Suprapubic skin (tissue), 4 donors: Measurements from ENCODE around the gene FA2H. TPM values are rescaled to one million over a fixed set of nuclear protein-coding genes. Genes with fewer than 3 reads are reported as not detected.
A peak's percentile ranks its signal among the peaks of the same experiment; 100 is the strongest.

Experiments
- DNase-seq, 2 donors: peaks; one replicate each; pipeline ENCODE4 v3.0.0-alpha.2; 2019; ENCODE audit warnings: low spot score in 2 of 2
- H3K27ac ChIP-seq: fragments of 200-600 bp; sonication (generic); one replicate; pipeline ENCODE4 v1.5.1; 2019
- H3K27me3 ChIP-seq: fragments of 200-600 bp; sonication (generic); one replicate; pipeline ENCODE4 v1.5.1; 2019
- H3K36me3 ChIP-seq: fragments of 200-600 bp; sonication (generic); one replicate; pipeline ENCODE4 v1.5.1; 2019
- H3K4me1 ChIP-seq: fragments of 200-600 bp; sonication (generic); one replicate; pipeline ENCODE4 v1.5.1; 2019
- H3K4me3 ChIP-seq: fragments of 200-600 bp; sonication (generic); one replicate; pipeline ENCODE4 v1.5.1; 2019; ENCODE audit warnings: mild to moderate bottlenecking
- H3K9me3 ChIP-seq: fragments of 200-600 bp; sonication (generic); one replicate; pipeline ENCODE4 v1.5.1; 2019
- EP300 ChIP-seq: sonication (generic); formaldehyde crosslinking; IDR thresholded peaks from one replicate; pipeline ENCODE4 v1.6.1; 2017; ENCODE audit warnings: antibody characterized with exemption
- POLR2A ChIP-seq, 2 donors: fragments of 450-650 bp; IDR thresholded peaks; one replicate each; pipeline ENCODE4 v1.6.1; 2017; ENCODE audit warnings: antibody characterized with exemption in 2 of 2, mild to moderate bottlenecking in 2 of 2, moderate library complexity in 2 of 2
- POLR2AphosphoS5 ChIP-seq, 3 donors: sonication (generic); formaldehyde crosslinking; IDR thresholded peaks; one replicate each; pipeline ENCODE4 v1.6.1; 2017; ENCODE audit warnings: antibody characterized with exemption in 3 of 3
- WGBS: methylation state at CpG from one replicate; pipeline ENCODE4 v1.1.5; 2018; 5-methylcytosine and 5-hydroxymethylcytosine counted together
- total RNA-seq, 4 donors: library from RNA; depleted of rRNA; stranded (reverse); fragments of >200 nt; gene quantifications; one replicate each; pipeline ENCODE4 v1.1.0, GENCODE V29; 2016
- TF ChIP-seq, protein P1 (sequence below), 2 donors: fragments of 200-600 bp in 1 of 2; fragments of 450-650 bp in 1 of 2; sonication (generic) in 1 of 2; IDR thresholded peaks; one replicate each; pipeline ENCODE4 v1.5.1; 2016 to 2019; ENCODE audit warnings: antibody characterized with exemption in 2 of 2, mild to moderate bottlenecking in 1 of 2, moderate library complexity in 1 of 2

FA2H gene
- total RNA-seq, 4 donors from 2014 or later: 6.8 to 11.3 (median 8.8) TPM

DNA sequence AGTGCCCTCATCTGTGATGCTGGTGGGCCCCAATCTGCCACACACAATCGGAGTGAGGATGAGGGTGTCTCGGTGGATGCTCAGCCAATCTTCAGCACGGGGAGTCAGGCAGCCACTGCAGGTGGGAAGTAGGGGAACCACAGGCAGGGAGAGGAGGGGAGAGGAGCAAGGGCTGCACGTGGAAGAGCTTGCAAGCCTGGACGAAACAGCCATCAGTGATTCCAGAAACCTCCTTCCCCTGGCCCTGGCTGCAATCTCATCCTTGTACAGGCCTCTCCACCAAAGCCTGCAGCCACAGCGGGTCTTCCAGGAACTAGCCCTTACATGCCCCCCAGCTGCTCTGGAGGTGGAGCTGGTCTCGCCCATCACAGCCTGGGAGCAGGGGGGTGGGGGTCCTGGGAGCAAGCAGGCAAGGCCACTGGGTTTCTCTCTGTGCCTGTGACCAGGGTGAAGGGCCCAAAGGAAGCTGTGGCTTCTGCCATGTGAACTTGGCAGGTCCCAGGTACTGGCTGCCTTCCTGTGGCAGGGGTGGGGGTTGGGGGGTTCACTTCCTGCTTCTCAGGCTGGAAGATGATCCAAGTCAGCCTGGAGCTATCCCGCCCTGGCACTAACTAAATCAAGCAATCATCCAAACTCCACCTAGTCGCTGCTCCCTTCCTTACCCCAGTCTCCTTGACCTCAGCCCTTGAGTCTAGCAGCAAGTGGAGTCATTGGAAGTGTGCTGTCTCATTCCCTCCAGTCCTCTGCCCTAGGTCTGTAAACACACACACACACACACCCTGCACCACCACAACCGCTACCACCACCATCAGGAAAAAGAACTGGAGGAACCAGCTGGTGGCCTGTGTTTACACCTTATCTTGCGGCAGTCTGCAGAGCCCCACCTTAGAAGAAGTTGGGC is 44.6 kb downstream of the FA2H start:
- H3K27me3 ChIP-seq: peaks cover 4% of the 10 kb centered on the region
- peaks cover 3% of the 10 kb centered on the region for H3K9me3 ChIP-seq
- peaks cover 19% of the 10 kb centered on the region for H3K4me1 ChIP-seq
- 39% methylated on average over 8 of the region's 11 CpGs for WGBS
- TF ChIP-seq POLR2A (IDR thresholded peaks at IDR 0.05) (no peak), POLR2AphosphoS5 (IDR thresholded peaks at IDR 0.05) (no peak), EP300 (no peak)
- TF ChIP-seq, protein P1, sequence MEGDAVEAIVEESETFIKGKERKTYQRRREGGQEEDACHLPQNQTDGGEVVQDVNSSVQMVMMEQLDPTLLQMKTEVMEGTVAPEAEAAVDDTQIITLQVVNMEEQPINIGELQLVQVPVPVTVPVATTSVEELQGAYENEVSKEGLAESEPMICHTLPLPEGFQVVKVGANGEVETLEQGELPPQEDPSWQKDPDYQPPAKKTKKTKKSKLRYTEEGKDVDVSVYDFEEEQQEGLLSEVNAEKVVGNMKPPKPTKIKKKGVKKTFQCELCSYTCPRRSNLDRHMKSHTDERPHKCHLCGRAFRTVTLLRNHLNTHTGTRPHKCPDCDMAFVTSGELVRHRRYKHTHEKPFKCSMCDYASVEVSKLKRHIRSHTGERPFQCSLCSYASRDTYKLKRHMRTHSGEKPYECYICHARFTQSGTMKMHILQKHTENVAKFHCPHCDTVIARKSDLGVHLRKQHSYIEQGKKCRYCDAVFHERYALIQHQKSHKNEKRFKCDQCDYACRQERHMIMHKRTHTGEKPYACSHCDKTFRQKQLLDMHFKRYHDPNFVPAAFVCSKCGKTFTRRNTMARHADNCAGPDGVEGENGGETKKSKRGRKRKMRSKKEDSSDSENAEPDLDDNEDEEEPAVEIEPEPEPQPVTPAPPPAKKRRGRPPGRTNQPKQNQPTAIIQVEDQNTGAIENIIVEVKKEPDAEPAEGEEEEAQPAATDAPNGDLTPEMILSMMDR (IDR thresholded peaks at IDR 0.05): no peak
- peak overlapping the region; percentile 73 for H3K27ac ChIP-seq
- no peaks in the 10 kb centered on the region for H3K36me3 ChIP-seq
- DNase-seq: no peak
- no peak overlapping the region for H3K4me3 ChIP-seq

DNA sequence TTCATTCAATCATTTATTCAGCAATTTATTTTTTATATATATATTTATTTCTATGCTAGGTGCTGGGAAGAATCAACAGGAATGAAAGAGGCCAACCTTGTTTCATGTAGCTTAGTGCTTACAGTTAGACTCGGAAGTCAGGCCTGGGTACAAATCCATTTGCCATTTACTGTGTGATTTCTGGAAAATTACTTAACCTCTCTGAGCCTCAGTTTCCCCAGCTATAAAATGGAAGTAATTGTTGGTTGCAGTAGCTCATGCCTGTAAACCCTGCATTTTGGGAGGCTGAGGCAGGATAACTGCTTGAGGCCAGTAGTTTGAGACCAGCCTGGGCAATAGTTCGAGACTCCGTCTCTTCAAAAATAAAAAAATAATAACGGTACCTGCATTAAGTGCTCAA is 46.7 kb downstream of the FA2H start:
- Histone ChIP-seq H3K27ac (no peak overlapping the region), H3K9me3 (peaks cover 3% of the 10 kb centered on the region), H3K36me3 (no peaks in the 10 kb centered on the region), H3K4me3 (no peak overlapping the region), H3K4me1 (peaks cover 19% of the 10 kb centered on the region), H3K27me3 (peaks cover 13% of the 10 kb centered on the region)
- 96% methylated on average over 4 of the region's 4 CpGs for whole genome bisulfite sequencing
- TF ChIP-seq, protein P1 (IDR thresholded peaks at IDR 0.05): no peak
- TF ChIP-seq POLR2AphosphoS5 (IDR thresholded peaks at IDR 0.05): no peak
- TF ChIP-seq EP300: no peak
- TF ChIP-seq POLR2A (IDR thresholded peaks at IDR 0.05): no peak
- no peak for DNase-seq

DNA sequence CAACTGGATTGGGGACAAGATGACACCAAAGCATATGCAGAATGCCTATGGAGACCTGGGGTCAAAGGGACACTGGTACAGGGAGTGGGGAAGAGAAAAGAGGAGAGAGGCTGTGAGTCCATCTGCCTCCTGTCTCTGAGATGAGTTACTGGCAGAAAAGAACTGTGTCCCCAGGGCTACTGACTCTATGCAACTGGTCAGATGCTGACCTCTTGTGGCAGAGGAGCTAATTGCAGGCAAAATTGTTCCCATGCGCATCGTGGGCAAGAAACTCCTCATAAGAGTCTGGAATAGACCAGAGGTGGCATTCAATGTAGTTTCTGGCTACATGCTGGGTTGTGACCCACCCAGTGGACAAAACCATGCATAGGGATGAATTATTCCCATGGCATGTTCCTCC is 47.9 kb downstream of the FA2H start:
- Histone ChIP-seq H3K36me3 (no peaks in the 10 kb centered on the region), H3K4me1 (peaks cover 19% of the 10 kb centered on the region), H3K9me3 (peaks cover 3% of the 10 kb centered on the region), H3K27me3 (peaks cover 13% of the 10 kb centered on the region), H3K4me3 (no peak overlapping the region), H3K27ac (no peak overlapping the region)
- no peak for DNase-seq
- TF ChIP-seq, protein P1 (IDR thresholded peaks at IDR 0.05): peak in 1 of 2 donors; percentile 24
- no peak for TF ChIP-seq EP300
- WGBS: 50% methylated on average over 2 of the region's 2 CpGs

DNA sequence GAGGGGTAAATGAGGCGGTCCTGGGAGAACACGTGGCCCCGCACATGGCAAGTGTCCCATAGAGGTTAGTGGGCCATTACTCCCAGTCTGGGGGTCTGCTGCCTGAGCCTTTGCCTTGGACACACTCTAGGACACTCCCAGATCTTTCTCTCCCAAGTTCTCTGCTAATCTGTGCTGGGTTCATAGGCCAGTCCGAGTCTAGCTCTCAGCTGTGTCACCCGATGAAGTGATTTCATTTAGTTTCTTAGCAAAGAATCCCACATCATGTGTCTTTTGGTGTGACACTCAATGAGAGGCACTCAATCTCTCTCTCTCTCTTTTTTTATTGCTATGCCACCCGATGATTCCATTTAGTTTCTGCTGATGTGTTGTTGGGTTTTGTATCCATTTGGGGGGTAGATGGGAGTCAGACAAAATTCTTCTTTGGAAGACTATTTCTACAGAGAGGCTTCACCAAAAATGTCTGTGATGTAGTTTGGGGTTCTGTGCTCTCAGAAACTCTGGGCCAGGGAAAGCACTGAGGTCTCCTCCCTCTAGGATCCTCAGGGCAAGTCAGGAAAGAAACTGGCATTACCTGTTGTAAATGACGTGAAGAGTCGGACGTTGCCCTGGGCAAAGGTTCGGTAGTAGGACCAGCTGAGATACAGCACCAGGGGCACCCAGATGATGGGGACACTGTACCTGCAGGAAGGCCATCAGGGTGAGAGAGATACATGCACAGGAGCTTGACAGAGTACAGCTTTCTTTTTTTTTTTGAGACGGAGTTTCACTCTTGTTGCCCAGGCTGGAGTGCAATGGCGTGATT is 48.8 kb downstream of the FA2H start:
- DNase-seq: no peak
- no peaks in the 10 kb centered on the region for H3K36me3 ChIP-seq
- H3K27me3 ChIP-seq: peaks cover 13% of the 10 kb centered on the region
- peaks cover 3% of the 10 kb centered on the region for H3K9me3 ChIP-seq
- no peak overlapping the region for H3K4me3 ChIP-seq
- 83% methylated on average over 12 of the region's 12 CpGs for WGBS
- peaks cover 19% of the 10 kb centered on the region for H3K4me1 ChIP-seq
- no peak overlapping the region for H3K27ac ChIP-seq
- TF ChIP-seq POLR2AphosphoS5 (IDR thresholded peaks at IDR 0.05): no peak
- TF ChIP-seq, protein P1 (IDR thresholded peaks at IDR 0.05): no peak
